Measurements from ENCODE around the gene RIPK4.

DNA sequence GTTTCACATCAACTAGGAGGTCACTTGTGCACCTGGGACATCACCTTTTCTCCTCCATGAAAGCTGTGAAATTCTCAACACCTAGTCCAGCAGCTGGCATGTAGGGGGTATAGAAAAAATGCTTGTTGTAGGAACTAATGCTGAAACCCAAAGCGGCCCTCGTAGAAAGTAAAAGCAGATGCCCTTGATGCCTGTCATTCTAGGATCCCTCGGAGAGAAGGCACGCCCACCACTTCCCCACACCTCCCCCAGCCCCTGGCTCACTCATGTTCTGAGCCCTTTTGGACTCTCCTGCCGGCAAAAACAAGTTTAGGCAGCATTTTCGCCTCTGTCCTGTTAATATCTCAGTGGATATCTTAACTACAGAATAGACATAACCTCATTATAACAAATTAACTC is 36.5 kb downstream of the RIPK4 start:
- TF ChIP-seq POLR2AphosphoS5 (IDR thresholded peaks at IDR 0.05) (no peak), CTCF (IDR thresholded peaks at IDR 0.05) (no peak), POLR2A (IDR thresholded peaks at IDR 0.05; ENCODE audit: low read depth) (no peak), EP300 (IDR thresholded peaks at IDR 0.05) (no peak)

Measured in esophagus muscularis mucosa (tissue), 4 donors.